HCT116 (cell line): ENCODE data around the gene UNKL.

ENCODE experiments used
- EZH2 ChIP-seq: fragments of 200-600 bp; sonication (generic); IDR thresholded peaks from 2 replicates; pipeline ENCODE4 v1.6.1; 2017; ENCODE audit warnings: antibody characterized with exemption, mixed run types
- POLR2A ChIP-seq: IDR thresholded peaks from 2 replicates; pipeline ENCODE4 v1.7.0; 2011; ENCODE audit warnings: borderline replicate concordance; ENCODE audit not compliant: insufficient read depth, insufficient read length; ENCODE audit errors: extremely low read depth
- POLR2AphosphoS5 ChIP-seq: IDR thresholded peaks from 2 replicates; pipeline ENCODE4 v1.6.1; 2011; ENCODE audit warnings: mild to moderate bottlenecking, low read depth, low read length, moderate library complexity
- SIN3A ChIP-seq: IDR thresholded peaks from 2 replicates; pipeline ENCODE4 v1.6.1; 2012; ENCODE audit warnings: low read depth
- TF ChIP-seq, protein P1 (sequence below), 3 experiments: fragments of 200-600 bp in 1 of 3; sonication (generic) in 1 of 3; IDR thresholded peaks in 2 of 3; conservative IDR thresholded peaks in 1 of 3; 2 replicates each; pipeline ENCODE4 v1.5.1; 2012 to 2017; ENCODE audit warnings: low read depth in 2 of 3, low read length in 2 of 3, antibody characterized with exemption in 1 of 3, borderline replicate concordance in 1 of 3, control low read depth in 1 of 3, mild to moderate bottlenecking in 1 of 3, mixed read lengths in 1 of 3, mixed run types in 1 of 3, moderate library complexity in 1 of 3; ENCODE audit not compliant: insufficient read depth in 1 of 3
- TF ChIP-seq, protein P2 (sequence below): IDR thresholded peaks from 2 replicates; pipeline ENCODE4 v1.6.1; 2012

DNA sequence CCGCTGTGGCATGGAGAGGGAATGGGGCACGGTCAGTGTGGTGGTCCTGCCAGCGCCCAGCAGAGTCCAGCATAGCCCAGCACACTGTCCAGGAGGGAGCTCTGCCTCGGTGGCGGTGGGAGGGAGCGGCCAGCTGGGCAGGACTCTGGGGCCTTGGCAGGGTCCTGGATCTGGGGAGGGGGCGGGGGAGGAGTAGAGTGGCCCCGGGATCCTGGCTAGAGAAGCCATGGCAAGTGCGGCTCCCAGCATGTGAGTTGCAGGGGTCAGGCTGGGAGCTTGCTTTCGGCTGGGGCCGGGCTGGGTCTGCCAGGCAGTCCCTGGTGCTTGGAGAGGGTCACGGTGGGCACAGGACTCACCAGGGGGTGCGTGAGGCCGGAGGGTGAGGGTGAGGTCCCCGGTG, 58.9 kb downstream of the UNKL start:
- TF ChIP-seq, protein P1, sequence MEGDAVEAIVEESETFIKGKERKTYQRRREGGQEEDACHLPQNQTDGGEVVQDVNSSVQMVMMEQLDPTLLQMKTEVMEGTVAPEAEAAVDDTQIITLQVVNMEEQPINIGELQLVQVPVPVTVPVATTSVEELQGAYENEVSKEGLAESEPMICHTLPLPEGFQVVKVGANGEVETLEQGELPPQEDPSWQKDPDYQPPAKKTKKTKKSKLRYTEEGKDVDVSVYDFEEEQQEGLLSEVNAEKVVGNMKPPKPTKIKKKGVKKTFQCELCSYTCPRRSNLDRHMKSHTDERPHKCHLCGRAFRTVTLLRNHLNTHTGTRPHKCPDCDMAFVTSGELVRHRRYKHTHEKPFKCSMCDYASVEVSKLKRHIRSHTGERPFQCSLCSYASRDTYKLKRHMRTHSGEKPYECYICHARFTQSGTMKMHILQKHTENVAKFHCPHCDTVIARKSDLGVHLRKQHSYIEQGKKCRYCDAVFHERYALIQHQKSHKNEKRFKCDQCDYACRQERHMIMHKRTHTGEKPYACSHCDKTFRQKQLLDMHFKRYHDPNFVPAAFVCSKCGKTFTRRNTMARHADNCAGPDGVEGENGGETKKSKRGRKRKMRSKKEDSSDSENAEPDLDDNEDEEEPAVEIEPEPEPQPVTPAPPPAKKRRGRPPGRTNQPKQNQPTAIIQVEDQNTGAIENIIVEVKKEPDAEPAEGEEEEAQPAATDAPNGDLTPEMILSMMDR (IDR thresholded peaks at IDR 0.05 in 2 of 3, conservative IDR thresholded peaks at IDR 0.05 in 1 of 3; ENCODE audit: borderline replicate concordance in 1 of 3, insufficient read depth in 1 of 3, low read depth in 2 of 3, low read length in 2 of 3): no peak
- TF ChIP-seq POLR2AphosphoS5 (no peak), SIN3A (no peak), EZH2 (no peak), POLR2A (no peak)
- TF ChIP-seq, protein P2, sequence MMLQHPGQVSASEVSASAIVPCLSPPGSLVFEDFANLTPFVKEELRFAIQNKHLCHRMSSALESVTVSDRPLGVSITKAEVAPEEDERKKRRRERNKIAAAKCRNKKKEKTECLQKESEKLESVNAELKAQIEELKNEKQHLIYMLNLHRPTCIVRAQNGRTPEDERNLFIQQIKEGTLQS: no peak
